GM23248 (cell line): ENCODE data around the gene RALB. TPM values are rescaled to one million over a fixed set of nuclear protein-coding genes. Genes with fewer than 3 reads are reported as not detected.

Source experiments
- DNase-seq: peaks from one replicate; pipeline ENCODE4 v3.0.0-alpha.2; 2015
- H2AFZ ChIP-seq: fragments of 200-600 bp; sonication (generic); 2 replicates; pipeline ENCODE4 v1.6.1; 2016; ENCODE audit warnings: antibody characterized with exemption
- H3F3A ChIP-seq: fragments of 200-600 bp; sonication (generic); 2 replicates; pipeline ENCODE4 v1.6.1; 2016; ENCODE audit warnings: mild to moderate bottlenecking, antibody characterized with exemption, mixed run types; ENCODE audit not compliant: insufficient read depth
- H3K27ac ChIP-seq: fragments of 200-600 bp; sonication (generic); 2 replicates; pipeline ENCODE4 v1.5.1; 2016; ENCODE audit warnings: mild to moderate bottlenecking
- H3K27me3 ChIP-seq: fragments of 200-600 bp; sonication (generic); replicated peaks from 2 replicates; pipeline ENCODE4 v1.6.1; 2016; ENCODE audit warnings: mild to moderate bottlenecking; ENCODE audit not compliant: insufficient read depth
- H3K36me3 ChIP-seq: fragments of 200-600 bp; sonication (generic); 2 replicates; pipeline ENCODE4 v1.6.1; 2016; ENCODE audit warnings: low read depth, mild to moderate bottlenecking
- H3K4me1 ChIP-seq: fragments of 200-600 bp; sonication (generic); 2 replicates; pipeline ENCODE4 v1.6.1; 2016; ENCODE audit warnings: mild to moderate bottlenecking; ENCODE audit not compliant: insufficient read depth
- H3K4me2 ChIP-seq: fragments of 200-600 bp; sonication (generic); one replicate; pipeline ENCODE4 v1.6.1; 2016; ENCODE audit warnings: mild to moderate bottlenecking; ENCODE audit not compliant: unreplicated experiment
- H3K4me3 ChIP-seq: fragments of 200-600 bp; sonication (generic); 2 replicates; pipeline ENCODE4 v1.5.1; 2016; ENCODE audit warnings: mild to moderate bottlenecking
- H3K79me2 ChIP-seq: fragments of 200-600 bp; sonication (generic); 2 replicates; pipeline ENCODE4 v1.6.1; 2016; ENCODE audit warnings: mild to moderate bottlenecking; ENCODE audit not compliant: insufficient read depth
- H3K9ac ChIP-seq: fragments of 200-600 bp; sonication (generic); 2 replicates; pipeline ENCODE4 v1.6.1; 2016; ENCODE audit warnings: mild to moderate bottlenecking
- H3K9me2 ChIP-seq: fragments of 200-600 bp; sonication (generic); 2 replicates; pipeline ENCODE4 v1.6.1; 2016; ENCODE audit warnings: mixed run types, mild to moderate bottlenecking, moderate library complexity; ENCODE audit not compliant: insufficient read depth
- H3K9me3 ChIP-seq: fragments of 200-600 bp; sonication (generic); one replicate; pipeline ENCODE4 v1.6.1; 2017; ENCODE audit warnings: low read depth
- H4K20me1 ChIP-seq: fragments of 200-600 bp; sonication (generic); 2 replicates; pipeline ENCODE4 v1.6.0; 2016; ENCODE audit not compliant: insufficient read depth
- EZH2 ChIP-seq: fragments of 200-600 bp; sonication (generic); IDR thresholded peaks from 2 replicates; pipeline ENCODE4 v1.6.1; 2018; ENCODE audit warnings: antibody characterized with exemption, mild to moderate bottlenecking; ENCODE audit not compliant: insufficient read depth, poor library complexity, severe bottlenecking
- EZH2phosphoT487 ChIP-seq: fragments of 200-600 bp; sonication (generic); IDR thresholded peaks from 2 replicates; pipeline ENCODE4 v1.6.1; 2018; ENCODE audit warnings: antibody characterized with exemption, moderate library complexity, mild to moderate bottlenecking, low read depth; ENCODE audit not compliant: insufficient read depth
- WGBS, 2 experiments: methylation state at CpG; one replicate each; pipeline ENCODE4 v1.1.6; 2015 to 2017; ENCODE audit warnings: low lambda C conversion rate in 2 of 2, low coverage in 1 of 2; ENCODE audit errors: missing lambda C conversion rate in 2 of 2; 5-methylcytosine and 5-hydroxymethylcytosine counted together
- in situ Hi-C: fragments of 300-500 bp; cut with MboI; formaldehyde crosslinking; loops from 2 replicates; pipeline ENCODE4 v1.15.0; 2020
- polyA plus RNA-seq: library from polyadenylated mRNA; unstranded; fragments of >200 nt; fragmentation: Nextera tagmentation; extraction: Ambion mirVana; gene quantifications from 2 replicates; pipeline ENCODE4 v1.2.1, GENCODE V29; 2016
- total RNA-seq: library from RNA; depleted of rRNA; stranded (reverse); fragments of >200 nt; shearing (Covaris generic); gene quantifications from 2 replicates; pipeline ENCODE4 v1.2.3, GENCODE V29; 2014

RALB gene
- total and polyA plus RNA-seq, 2 experiments from 2014 or later: 65.7 to 105 TPM

DNA sequence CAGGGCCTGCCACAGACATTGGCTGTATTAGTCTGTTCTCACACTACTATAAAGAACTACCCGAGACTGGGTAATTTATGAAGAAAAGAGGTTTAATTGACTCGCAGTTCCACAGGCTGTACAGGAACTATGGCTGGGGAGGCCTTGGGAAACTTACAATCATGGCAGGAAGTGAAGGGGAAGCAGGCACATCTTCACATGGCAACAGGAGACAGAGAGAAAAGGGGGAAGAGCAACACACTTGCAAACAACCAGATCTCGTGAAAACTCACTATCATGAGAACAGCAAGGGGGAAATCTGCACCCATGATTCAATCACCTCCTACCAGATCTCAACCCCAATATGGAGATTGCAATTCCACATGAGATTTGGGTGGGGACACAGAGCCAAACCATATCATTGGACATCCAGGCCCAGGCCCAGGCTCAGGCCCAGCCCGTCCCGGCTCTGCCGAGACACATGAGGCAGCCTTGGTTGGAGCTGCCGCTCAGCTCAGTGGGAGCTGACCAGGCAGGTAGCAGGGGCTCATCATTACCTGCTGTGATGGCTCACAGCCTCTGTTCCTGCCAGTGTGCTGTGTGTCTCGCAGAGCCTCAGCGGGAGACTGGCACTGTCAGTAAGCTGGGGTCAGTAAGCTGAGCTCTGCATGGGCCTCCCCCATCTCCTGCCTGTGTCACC, 8.6 kb upstream of the RALB start:
- no peaks in the 10 kb centered on the region for H3K36me3 ChIP-seq
- H3K9me2 ChIP-seq: no peaks in the 10 kb centered on the region
- H2AFZ ChIP-seq: no peak overlapping the region
- TF ChIP-seq EZH2 (no peak), EZH2phosphoT487 (no peak)
- in situ Hi-C loops: no loop called here
- no peak overlapping the region for H3K4me2 ChIP-seq
- H3K79me2 ChIP-seq: no peaks in the 10 kb centered on the region
- 95 to 97% methylated on average over 9 of the region's 9 CpGs for WGBS, 2 experiments
- H3K27ac ChIP-seq: no peak overlapping the region
- H4K20me1 ChIP-seq: no peaks in the 10 kb centered on the region
- H3K4me3 ChIP-seq: no peak overlapping the region
- no peak overlapping the region for H3K9ac ChIP-seq
- H3K9me3 ChIP-seq: no peaks in the 10 kb centered on the region
- H3K27me3 ChIP-seq: no peaks in the 10 kb centered on the region
- 0 out of 2 replicates have a peak, but pooled peaks cover 4% of the 10 kb centered on the region for H3F3A ChIP-seq
- H3K4me1 ChIP-seq: peaks cover 22% of the 10 kb centered on the region
- DNase-seq: no peak

GRCh38 chr2:120244656-120245519, 7.8 kb upstream of the RALB start:
- Histone ChIP-seq H3F3A (no peaks in the 10 kb centered on the region), H3K27me3 (no peaks in the 10 kb centered on the region), H3K27ac (no peak overlapping the region), H3K9ac (no peak overlapping the region), H3K36me3 (no peaks in the 10 kb centered on the region), H3K4me1 (peaks cover 15% of the 10 kb centered on the region), H3K79me2 (no peaks in the 10 kb centered on the region), H2AFZ (no peak overlapping the region), H3K9me3 (no peaks in the 10 kb centered on the region), H3K9me2 (no peaks in the 10 kb centered on the region), H3K4me2 (no peak overlapping the region), H4K20me1 (no peaks in the 10 kb centered on the region), H3K4me3 (no peak overlapping the region)
- in situ Hi-C loops: no loop called here
- TF ChIP-seq EZH2phosphoT487 (no peak), EZH2 (no peak)
- 81 to 82% methylated on average over 11 to 12 of the region's 12 CpGs for WGBS, 2 experiments
- no peak for DNase-seq

DNA sequence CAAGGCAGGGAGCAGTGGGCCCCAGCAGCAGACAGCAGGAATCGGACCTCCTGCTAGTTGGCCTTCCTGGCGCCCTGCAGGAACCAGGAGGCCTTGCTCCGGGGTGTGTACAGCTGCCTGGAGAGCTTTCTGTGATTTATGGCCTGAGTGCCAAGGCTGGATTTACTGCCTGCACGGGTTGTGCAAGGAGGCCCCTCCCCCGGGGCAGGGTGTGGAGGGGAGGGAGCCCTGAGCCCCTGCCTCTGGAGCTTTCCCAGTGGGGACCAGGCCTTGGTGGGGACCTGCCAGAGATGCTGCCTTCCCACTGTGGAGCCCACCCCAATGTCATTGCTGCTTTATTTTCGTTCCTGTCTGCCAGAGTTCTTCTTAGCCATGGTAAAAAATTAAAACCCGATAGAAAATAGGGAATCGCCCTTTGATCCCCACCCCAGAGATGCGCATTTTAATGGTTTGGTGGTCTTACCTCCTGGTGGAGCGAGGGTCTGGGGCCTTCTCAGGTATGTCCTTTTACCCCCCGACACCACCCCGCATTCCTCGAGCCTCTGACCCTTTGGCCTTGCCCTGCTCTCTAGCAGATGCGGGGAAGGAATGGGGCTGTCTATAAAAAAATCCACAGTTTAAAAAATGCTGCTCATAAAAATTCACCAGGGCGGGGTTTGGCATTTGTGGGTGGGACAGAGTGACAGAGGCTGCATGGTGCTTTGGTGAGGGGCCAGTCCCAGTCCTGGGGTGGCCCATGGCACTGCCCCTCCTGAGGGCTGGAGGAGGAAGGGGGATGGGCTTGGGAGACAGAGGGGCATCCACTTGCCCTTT, 6.9 kb upstream of the RALB start:
- WGBS, 2 experiments: 55 to 56% methylated on average over 15 of the region's 15 CpGs
- Histone ChIP-seq H3F3A (no peaks in the 10 kb centered on the region), H3K9me2 (no peaks in the 10 kb centered on the region), H3K9ac (no peak overlapping the region), H3K4me3 (no peak overlapping the region), H3K36me3 (no peaks in the 10 kb centered on the region), H3K79me2 (no peaks in the 10 kb centered on the region), H3K27me3 (no peaks in the 10 kb centered on the region), H2AFZ (no peak overlapping the region), H3K4me1 (peaks cover 13% of the 10 kb centered on the region), H3K27ac (no peak overlapping the region), H3K4me2 (no peak overlapping the region), H3K9me3 (no peaks in the 10 kb centered on the region), H4K20me1 (no peaks in the 10 kb centered on the region)
- in situ Hi-C loops: no loop called here
- DNase-seq: no peak
- TF ChIP-seq EZH2 (no peak), EZH2phosphoT487 (no peak)
